Ovary (tissue), 9 donors: ENCODE data around the gene CFAP20DC. TPM values are rescaled to one million over a fixed set of nuclear protein-coding genes. Genes with fewer than 3 reads are reported as not detected.

Source experiments
- DNase-seq, 5 donors: peaks; one replicate each; pipeline ENCODE4 v3.0.0-alpha.2; 2019 to 2020
- H3K27ac ChIP-seq, 2 donors: fragments of 200-600 bp; one replicate each; pipeline versions ENCODE4 v1.5.1 to v1.8.0; 2019 to 2022
- H3K27me3 ChIP-seq: fragments of 200-600 bp; one replicate; pipeline ENCODE4 v1.8.0; 2022
- H3K36me3 ChIP-seq: fragments of 200-600 bp; sonication (generic); one replicate; pipeline ENCODE4 v1.5.1; 2019
- H3K4me1 ChIP-seq: one replicate; pipeline ENCODE4 v1.8.1; 2013; ENCODE audit warnings: mild to moderate bottlenecking, moderate library complexity; ENCODE audit not compliant: insufficient read depth
- H3K4me3 ChIP-seq: fragments of 200-600 bp; sonication (generic); one replicate; pipeline ENCODE4 v1.5.1; 2017
- H3K9me3 ChIP-seq, 2 donors: fragments of 200-600 bp in 1 of 2; sonication (generic) in 1 of 2; one replicate each; pipeline versions ENCODE4 v1.5.1 to v1.8.1; 2013 to 2019; ENCODE audit warnings: mild to moderate bottlenecking in 1 of 2, moderate library complexity in 1 of 2
- EP300 ChIP-seq: sonication (generic); formaldehyde crosslinking; IDR thresholded peaks from one replicate; pipeline ENCODE4 v1.6.1; 2017; ENCODE audit warnings: antibody characterized with exemption
- POLR2A ChIP-seq: fragments of 450-650 bp; IDR thresholded peaks from one replicate; pipeline ENCODE4 v1.6.1; 2017; ENCODE audit warnings: antibody characterized with exemption, mild to moderate bottlenecking, moderate library complexity
- WGBS, 3 donors: extraction: QIAGEN DNeasy Blood & Tissue Kit in 1 of 3; methylation state at CpG; one replicate each; pipeline versions ENCODE4 v1.1.5 to v1.1.7; 2013 to 2017; 5-methylcytosine and 5-hydroxymethylcytosine counted together
- intact Hi-C, 4 donors: fragments of 100-400 bp; cut with DNase I; formaldehyde crosslinking; loops; one replicate each; pipeline versions ENCODE4 v1.11.0 to v1.15.1; 2022 to 2023
- polyA plus RNA-seq, 2 donors: library from polyadenylated mRNA; stranded (reverse); fragments of 200-250 nt in 1 of 2; fragments of 350-450 nt in 1 of 2; fragmentation: Illumina TruSeq in 1 of 2; extraction: RNeasy Lipid Tissue Mini Kit (QIAGEN cat#74804) in 1 of 2; gene quantifications; one replicate each; pipeline ENCODE4 v1.2.3, GENCODE V29; 2013 to 2014
- total RNA-seq, 7 donors: library from RNA; depleted of rRNA in 2 of 7; stranded (reverse); fragments of >200 nt in 2 of 7; fragmentation: NEBNext Ultra II Directional in 3 of 7; extraction: Animal tissue kit (Norgen Biotek cat#: 25700) in 3 of 7; gene quantifications; one replicate each; pipeline versions ENCODE4 v1.1.0 to v1.2.4, GENCODE V29; 2016 to 2023
- TF ChIP-seq, protein P1 (sequence below), 3 donors: fragments of 450-650 bp in 2 of 3; fragments of 200-600 bp in 1 of 3; IDR thresholded peaks; one replicate each; pipeline versions ENCODE4 v1.5.1 to v1.8.0; 2016 to 2022; ENCODE audit warnings: antibody characterized with exemption in 3 of 3, mild to moderate bottlenecking in 1 of 3
- donor health status: DM: no; HTN: no; CAD: no; lungs with moderate emphysema.
- donor health status: DM: no; HTN: no; CAD: no.
- donor health status: Bipolar disorder and iron deficiency.
- donor health status: DM: yes; HTN: yes; CAD: no.
- donor health status: DM: no; HTN: no; CAD: no.
- donor health status: DM: yes; HTN: yes; CAD: no.

CFAP20DC gene
- total and polyA plus RNA-seq, 9 donors: 0.10 to 2.4 (median 0.47) TPM

DNA sequence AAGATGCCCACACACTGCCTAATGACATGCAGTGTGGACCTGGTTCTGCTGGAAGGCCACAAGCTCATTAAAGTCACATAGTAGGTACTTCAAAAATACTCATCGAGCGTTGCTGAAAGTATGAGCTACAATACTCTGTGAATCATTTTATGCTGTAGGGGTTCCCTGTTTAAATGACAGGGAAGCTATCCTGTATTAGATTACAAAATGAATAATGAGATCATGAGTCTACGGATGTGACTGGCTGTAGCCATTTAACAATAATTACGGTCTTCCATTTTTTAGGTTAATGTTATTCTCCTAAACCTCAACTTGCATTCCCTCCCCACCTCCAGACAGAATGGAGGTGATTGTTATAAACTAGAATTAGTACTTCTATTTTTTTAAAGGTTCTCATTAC is 255.1 kb downstream of the CFAP20DC start:
- Histone ChIP-seq H3K36me3 (no peaks in the 10 kb centered on the region), H3K4me1 (no peaks in the 10 kb centered on the region), H3K27ac (no peak overlapping the region), H3K27me3 (no peaks in the 10 kb centered on the region), H3K4me3 (no peak overlapping the region), H3K9me3 (no peaks in the 10 kb centered on the region)
- DNase-seq: no peak
- 95 to 98% (median 96%) methylated on average over 4 of the region's 4 CpGs for WGBS, 3 donors
- intact Hi-C loops: no loop called here
- TF ChIP-seq POLR2A (no peak), EP300 (no peak)
- TF ChIP-seq, protein P1, sequence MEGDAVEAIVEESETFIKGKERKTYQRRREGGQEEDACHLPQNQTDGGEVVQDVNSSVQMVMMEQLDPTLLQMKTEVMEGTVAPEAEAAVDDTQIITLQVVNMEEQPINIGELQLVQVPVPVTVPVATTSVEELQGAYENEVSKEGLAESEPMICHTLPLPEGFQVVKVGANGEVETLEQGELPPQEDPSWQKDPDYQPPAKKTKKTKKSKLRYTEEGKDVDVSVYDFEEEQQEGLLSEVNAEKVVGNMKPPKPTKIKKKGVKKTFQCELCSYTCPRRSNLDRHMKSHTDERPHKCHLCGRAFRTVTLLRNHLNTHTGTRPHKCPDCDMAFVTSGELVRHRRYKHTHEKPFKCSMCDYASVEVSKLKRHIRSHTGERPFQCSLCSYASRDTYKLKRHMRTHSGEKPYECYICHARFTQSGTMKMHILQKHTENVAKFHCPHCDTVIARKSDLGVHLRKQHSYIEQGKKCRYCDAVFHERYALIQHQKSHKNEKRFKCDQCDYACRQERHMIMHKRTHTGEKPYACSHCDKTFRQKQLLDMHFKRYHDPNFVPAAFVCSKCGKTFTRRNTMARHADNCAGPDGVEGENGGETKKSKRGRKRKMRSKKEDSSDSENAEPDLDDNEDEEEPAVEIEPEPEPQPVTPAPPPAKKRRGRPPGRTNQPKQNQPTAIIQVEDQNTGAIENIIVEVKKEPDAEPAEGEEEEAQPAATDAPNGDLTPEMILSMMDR (IDR thresholded peaks at IDR 0.05): no peak

DNA sequence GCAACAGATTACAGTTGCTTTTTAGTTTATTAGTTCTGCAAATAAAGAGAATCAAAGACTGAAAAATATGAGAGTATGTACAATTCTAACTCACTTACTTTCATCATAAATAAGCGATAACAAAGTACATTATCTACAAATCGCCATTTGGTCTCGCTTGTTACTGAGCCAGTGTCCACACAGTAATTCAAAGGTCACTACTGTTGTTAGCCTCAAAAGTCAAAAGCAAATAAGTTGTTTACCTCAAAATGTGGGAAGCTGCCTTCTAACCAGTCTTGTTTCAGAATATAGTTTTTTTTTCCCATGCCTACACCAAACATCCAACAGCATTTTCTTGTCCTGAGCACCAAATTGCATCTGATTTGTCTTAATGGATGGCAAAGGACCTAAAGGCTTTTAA is 255.9 kb downstream of the CFAP20DC start:
- no peaks in the 10 kb centered on the region for H3K4me1 ChIP-seq
- no peak for DNase-seq
- H3K27me3 ChIP-seq: no peaks in the 10 kb centered on the region
- intact Hi-C loops: no loop called here
- TF ChIP-seq, protein P1 (IDR thresholded peaks at IDR 0.05): no peak
- TF ChIP-seq POLR2A (no peak), EP300 (no peak)
- H3K27ac ChIP-seq: no peak overlapping the region
- H3K9me3 ChIP-seq: no peaks in the 10 kb centered on the region
- H3K4me3 ChIP-seq: no peak overlapping the region
- H3K36me3 ChIP-seq: no peaks in the 10 kb centered on the region
- WGBS, 3 donors: 46 to 62% (median 46%) methylated on average over 3 of the region's 3 CpGs

DNA sequence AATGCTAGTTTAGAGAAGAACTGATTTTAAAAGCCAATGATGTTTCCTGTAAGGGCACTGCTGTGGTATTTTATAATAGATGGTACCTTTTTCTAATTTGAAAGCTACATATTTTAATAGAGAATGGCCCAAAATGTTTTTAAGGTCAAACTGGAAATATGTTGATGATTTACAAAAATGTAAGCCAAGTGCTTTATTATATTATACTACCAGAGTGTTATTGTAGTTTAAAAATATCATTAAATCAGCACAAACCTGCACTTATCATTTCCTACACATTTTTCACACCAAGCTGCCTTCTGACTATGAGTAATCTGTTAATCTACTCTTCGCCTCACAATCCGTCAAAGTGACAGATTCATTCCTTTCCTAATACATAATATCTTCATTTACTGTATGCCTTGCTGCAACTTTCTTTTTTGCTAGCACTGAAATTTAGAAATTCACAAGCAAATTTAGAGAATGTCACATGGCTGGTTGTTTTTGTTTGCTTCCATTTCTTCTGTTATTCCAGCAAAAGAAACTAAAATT is 256.8 kb downstream of the CFAP20DC start:
- no peak overlapping the region for H3K4me3 ChIP-seq
- 16 to 41% (median 36%) methylated on average over 2 of the region's 2 CpGs for WGBS, 3 donors
- no peaks in the 10 kb centered on the region for H3K9me3 ChIP-seq
- no peaks in the 10 kb centered on the region for H3K27me3 ChIP-seq
- no peaks in the 10 kb centered on the region for H3K4me1 ChIP-seq
- intact Hi-C loops: no loop called here
- H3K27ac ChIP-seq: no peak overlapping the region
- no peak for DNase-seq
- no peaks in the 10 kb centered on the region for H3K36me3 ChIP-seq
- no peak for TF ChIP-seq POLR2A
- TF ChIP-seq, protein P1 (IDR thresholded peaks at IDR 0.05): no peak
- TF ChIP-seq EP300: no peak

GRCh38 chr3:58789385-58789784 is 260.4 kb downstream of the CFAP20DC start:
- Histone ChIP-seq H3K27ac (no peak overlapping the region), H3K36me3 (no peaks in the 10 kb centered on the region), H3K4me1 (no peaks in the 10 kb centered on the region), H3K27me3 (no peaks in the 10 kb centered on the region), H3K4me3 (no peak overlapping the region), H3K9me3 (no peaks in the 10 kb centered on the region)
- DNase-seq: no peak
- TF ChIP-seq EP300: no peak
- TF ChIP-seq, protein P1 (IDR thresholded peaks at IDR 0.05): no peak
- TF ChIP-seq POLR2A: no peak
- intact Hi-C loops: no loop called here
